Measurements from ENCODE around the gene PTPA. TPM values are rescaled to one million over a fixed set of nuclear protein-coding genes. Genes with fewer than 3 reads are reported as not detected.

PTPA gene
- total RNA-seq, 4 donors from 2014 or later, result 58.7 to 100 (median 71.6) TPM

DNA sequence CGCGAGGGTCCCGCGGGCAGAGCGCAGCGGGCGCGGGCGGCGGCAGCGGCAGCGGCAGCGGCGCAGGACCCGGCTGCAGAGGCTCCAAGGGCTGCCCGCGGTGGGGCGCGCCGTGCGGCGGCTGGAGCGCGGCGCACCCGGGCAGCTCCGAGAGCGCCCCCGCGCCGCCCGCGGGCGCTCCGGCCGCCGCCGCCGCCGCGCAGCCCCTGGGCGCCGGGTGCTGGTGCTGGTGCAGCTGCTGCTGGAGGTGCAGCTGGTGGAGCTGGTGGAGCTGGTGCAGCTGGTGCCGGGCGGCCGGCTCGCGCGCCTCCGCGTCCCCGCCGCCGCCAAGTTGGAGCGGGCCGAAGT is 66.2 kb downstream of the PTPA start:
- H3K27me3 ChIP-seq, result no peaks in the 10 kb centered on the region
- no peak for ATAC-seq
- H3K9me3 ChIP-seq, result no peaks in the 10 kb centered on the region
- H3K36me3 ChIP-seq, result no peaks in the 10 kb centered on the region
- H3K4me3 ChIP-seq, result peak overlapping the region; percentile 92 to 95
- H3K27ac ChIP-seq, result peak overlapping the region in 3 of 4 donors; percentile 97 to 100 (median 98)
- TF ChIP-seq, protein P1, sequence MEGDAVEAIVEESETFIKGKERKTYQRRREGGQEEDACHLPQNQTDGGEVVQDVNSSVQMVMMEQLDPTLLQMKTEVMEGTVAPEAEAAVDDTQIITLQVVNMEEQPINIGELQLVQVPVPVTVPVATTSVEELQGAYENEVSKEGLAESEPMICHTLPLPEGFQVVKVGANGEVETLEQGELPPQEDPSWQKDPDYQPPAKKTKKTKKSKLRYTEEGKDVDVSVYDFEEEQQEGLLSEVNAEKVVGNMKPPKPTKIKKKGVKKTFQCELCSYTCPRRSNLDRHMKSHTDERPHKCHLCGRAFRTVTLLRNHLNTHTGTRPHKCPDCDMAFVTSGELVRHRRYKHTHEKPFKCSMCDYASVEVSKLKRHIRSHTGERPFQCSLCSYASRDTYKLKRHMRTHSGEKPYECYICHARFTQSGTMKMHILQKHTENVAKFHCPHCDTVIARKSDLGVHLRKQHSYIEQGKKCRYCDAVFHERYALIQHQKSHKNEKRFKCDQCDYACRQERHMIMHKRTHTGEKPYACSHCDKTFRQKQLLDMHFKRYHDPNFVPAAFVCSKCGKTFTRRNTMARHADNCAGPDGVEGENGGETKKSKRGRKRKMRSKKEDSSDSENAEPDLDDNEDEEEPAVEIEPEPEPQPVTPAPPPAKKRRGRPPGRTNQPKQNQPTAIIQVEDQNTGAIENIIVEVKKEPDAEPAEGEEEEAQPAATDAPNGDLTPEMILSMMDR (IDR thresholded peaks at IDR 0.05), result no peak
- TF ChIP-seq EP300 (IDR thresholded peaks at IDR 0.05) (no peak), POLR2A (IDR thresholded peaks at IDR 0.05) (no peak), POLR2AphosphoS5 (IDR thresholded peaks at IDR 0.05) (no peak)
- H3K4me1 ChIP-seq, result peaks cover 2 to 48% (median 21%) of the 10 kb centered on the region in 3 donors
- no CpG with 5 or more reads among the region's 56 CpGs for WGBS, 2 donors (ENCODE audit: low coverage in 1 of 2)

DNA sequence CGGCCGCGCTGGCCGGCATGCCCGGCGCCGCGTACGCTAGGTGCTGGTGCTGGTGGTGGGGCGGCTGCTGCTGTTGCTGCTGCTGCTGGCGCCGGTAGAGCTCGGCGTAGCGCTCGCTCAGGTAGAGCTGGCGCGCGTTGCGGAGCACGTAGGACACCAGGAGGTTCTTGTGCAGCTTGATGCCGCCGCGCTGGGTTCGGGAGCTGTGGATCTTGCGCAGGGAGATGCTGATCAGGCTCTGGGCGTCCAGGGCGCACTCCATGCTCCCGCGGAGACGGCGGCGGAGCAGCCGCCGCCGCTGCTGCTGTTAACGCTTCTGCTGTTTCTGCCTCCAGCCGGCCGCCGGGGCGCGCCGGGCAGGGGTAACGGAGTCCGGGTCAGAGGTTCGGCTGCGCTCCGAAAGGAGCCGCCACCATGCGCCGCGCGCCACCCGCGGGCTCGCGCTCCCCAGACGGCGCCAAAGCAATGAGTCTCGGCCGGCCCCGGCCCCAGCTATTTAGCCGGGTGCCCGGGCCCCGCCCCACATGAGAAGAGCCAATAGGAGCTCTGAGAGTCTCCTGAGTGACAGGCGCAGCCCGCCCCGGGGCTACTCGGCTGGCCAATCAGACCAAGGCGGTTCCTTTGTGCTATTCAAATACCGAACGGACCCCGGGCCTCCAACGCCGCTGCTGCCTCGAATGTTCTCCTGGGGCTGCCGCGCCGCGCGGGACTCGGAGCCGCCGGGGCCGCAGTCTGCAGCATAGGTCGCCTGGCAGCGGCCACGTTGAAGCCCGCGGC is 66.8 kb downstream of the PTPA start, which contains the start of gene IER5L:
Gene IER5L, minus strand, starts transcription at position 471 of the 777 bp plus-strand sequence. Its CDS starts 209 bp downstream, at position 262.
- Histone ChIP-seq H3K27me3 (no peaks in the 10 kb centered on the region), H3K9me3 (no peaks in the 10 kb centered on the region), H3K4me1 (peaks cover 2 to 48% (median 19%) of the 10 kb centered on the region in 3 donors), H3K27ac (peak within 1 kb of the TSS; percentile 93 to 100 (median 98)), H3K36me3 (no peaks in the 10 kb centered on the region), H3K4me3 (peak within 1 kb of the TSS; percentile 92 to 95)
- WGBS, 2 donors (ENCODE audit: low coverage in 1 of 2), result no CpG with 5 or more reads among the region's 90 CpGs
- ATAC-seq, result peak; percentile 88
- TF ChIP-seq POLR2AphosphoS5 (IDR thresholded peaks at IDR 0.05) (peak; percentile 99), POLR2A (IDR thresholded peaks at IDR 0.05) (peak; percentile 97 to 98), EP300 (IDR thresholded peaks at IDR 0.05) (no peak)
- TF ChIP-seq, protein P1 (IDR thresholded peaks at IDR 0.05), result peak in 2 of 4 experiments; percentile 19 to 29

DNA sequence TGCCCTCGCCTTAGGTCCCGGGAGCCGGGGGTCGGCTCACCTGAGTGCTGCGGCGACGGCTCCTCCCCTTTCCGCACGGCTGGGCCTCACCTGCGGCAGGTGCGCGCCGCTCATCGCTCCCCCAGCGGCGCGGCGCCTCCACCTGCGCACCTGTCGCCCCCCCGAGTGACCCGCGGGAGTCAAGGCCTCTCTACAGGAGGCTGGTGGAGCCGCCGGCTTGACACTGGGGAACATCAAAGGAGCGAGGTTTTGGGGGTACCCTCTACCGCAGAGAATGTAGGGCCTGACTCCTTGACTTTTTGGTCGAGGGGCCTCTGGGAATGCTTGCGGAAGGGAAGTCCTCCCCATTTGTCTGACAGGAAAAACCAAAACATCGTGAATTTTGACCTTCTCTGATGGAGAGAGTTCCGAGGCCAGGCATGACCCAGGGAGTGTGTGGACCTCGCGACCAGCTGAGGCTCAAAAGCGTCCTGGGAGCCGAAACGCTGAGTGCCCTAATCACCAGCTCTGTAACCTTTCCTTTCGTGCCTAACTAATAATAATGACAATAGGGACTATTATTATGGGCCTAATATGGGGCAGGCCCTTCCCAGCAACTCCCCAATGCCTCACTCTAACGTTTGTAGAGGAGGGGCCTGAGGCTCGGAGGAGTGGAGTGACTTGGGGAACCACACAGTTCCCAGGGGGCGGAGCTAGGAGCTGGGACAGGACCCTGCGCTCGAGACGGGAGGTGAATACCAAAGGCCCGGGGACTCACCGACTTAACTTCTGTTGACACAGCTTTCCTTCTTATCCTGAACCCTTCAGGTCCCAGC is 67.6 kb downstream of the PTPA start:
- 30 to 48% methylated on average over 7 to 8 of the region's 45 CpGs for WGBS, 2 donors (ENCODE audit: low coverage in 1 of 2)
- H3K4me3 ChIP-seq, result peak overlapping the region in 1 of 2 donors; percentile 92
- H3K4me1 ChIP-seq, result peaks cover 2 to 40% (median 13%) of the 10 kb centered on the region in 3 donors
- TF ChIP-seq, protein P1 (IDR thresholded peaks at IDR 0.05), result no peak
- no peak for TF ChIP-seq POLR2AphosphoS5 (IDR thresholded peaks at IDR 0.05)
- no peak for TF ChIP-seq EP300 (IDR thresholded peaks at IDR 0.05)
- no peak for TF ChIP-seq POLR2A (IDR thresholded peaks at IDR 0.05)
- H3K9me3 ChIP-seq, result no peaks in the 10 kb centered on the region
- no peaks in the 10 kb centered on the region for H3K27me3 ChIP-seq
- H3K36me3 ChIP-seq, result no peaks in the 10 kb centered on the region
- peak overlapping the region in 1 of 4 donors; percentile 18 for H3K27ac ChIP-seq
- ATAC-seq, result no peak

DNA sequence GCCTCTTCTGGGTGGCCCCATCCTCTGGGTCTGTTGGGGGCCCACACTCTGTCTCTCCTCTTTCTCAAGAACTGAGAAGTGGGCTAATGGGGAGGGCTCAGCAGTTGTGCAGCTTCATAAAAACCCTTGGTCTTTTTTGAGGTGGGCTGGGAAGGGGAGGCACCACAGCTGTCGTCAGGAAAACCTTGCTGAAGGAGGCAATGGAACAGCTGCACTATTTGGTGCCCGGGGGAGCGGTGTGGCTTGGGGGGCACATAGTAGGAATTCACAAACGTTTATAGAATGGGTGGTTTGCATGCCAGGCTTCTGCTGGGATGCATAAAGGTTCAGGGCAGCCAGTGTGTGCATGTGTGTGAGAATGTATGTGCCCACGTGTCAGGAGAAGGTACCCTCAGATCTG is 70.0 kb downstream of the PTPA start:
- Histone ChIP-seq H3K27ac (no peak overlapping the region), H3K4me1 (peaks cover 2 to 20% (median 4%) of the 10 kb centered on the region in 3 donors), H3K27me3 (no peaks in the 10 kb centered on the region), H3K36me3 (no peaks in the 10 kb centered on the region), H3K9me3 (no peaks in the 10 kb centered on the region), H3K4me3 (no peak overlapping the region)
- no peak for ATAC-seq
- 75 to 100% methylated on average over 3 to 4 of the region's 5 CpGs for WGBS, 2 donors (ENCODE audit: low coverage in 1 of 2)
- TF ChIP-seq, protein P1 (IDR thresholded peaks at IDR 0.05), result no peak
- no peak for TF ChIP-seq POLR2AphosphoS5 (IDR thresholded peaks at IDR 0.05)
